ENCODE measurements around the gene SMIM34.
"Not testable (repeated sequence)": the region's sequence is repeated elsewhere in the genome, so short reads cannot be mapped to it uniquely, and the experiment has no call there.

Gene SMIM34, protein sequence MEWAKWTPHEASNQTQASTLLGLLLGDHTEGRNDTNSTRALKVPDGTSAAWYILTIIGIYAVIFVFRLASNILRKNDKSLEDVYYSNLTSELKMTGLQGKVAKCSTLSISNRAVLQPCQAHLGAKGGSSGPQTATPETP

DNA sequence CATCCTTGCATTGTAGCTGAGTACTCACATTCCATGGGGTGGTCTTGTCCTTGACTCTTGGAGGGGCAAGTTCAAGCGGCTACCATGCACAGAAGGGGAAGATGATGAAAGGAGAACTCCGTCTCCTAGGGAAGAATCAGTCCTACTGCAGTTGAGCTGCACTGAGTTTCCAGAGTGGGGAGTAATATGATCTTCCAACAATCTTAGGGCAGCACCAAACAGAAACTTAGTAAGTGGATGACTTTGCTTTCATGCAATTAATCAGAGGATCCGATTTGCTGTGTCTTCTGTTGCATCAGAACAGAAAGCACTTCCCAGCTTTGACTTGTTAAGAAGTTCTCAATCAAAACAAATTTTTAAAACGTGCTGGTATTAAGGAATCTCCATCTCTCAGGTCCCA is at the start of gene SMIM34:
TSS of gene SMIM34 (minus strand) at position 147 of the 400 bp plus-strand sequence. CDS start at position 35, 112 bp downstream.
- DNase-seq: not testable (repeated sequence)

GRCh38 chr21:34467333-34467732 is 43.6 kb upstream of the SMIM34 start:
- not testable (repeated sequence) for DNase-seq

DNA sequence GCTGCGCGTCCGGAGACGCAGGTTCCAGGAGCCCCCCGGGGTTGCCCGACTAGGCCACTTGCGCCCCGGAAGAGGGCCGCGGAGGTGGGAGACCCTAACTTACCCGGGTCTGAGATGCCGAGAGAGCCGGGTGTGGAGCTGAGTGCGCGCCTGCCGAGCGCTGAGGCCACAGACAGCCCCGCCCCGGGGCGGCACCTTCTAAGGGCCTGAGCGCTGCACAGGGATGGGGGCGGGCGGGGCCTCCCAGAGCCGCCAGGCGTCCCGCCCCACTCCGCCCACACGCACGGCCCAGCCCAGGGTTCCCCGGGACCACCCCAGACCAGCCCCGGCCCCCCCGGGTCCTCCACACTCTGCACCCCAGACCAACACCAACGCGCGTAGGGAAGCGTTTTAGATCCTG is 35.7 kb upstream of the SMIM34 start:
- not testable (repeated sequence) for DNase-seq

DNA sequence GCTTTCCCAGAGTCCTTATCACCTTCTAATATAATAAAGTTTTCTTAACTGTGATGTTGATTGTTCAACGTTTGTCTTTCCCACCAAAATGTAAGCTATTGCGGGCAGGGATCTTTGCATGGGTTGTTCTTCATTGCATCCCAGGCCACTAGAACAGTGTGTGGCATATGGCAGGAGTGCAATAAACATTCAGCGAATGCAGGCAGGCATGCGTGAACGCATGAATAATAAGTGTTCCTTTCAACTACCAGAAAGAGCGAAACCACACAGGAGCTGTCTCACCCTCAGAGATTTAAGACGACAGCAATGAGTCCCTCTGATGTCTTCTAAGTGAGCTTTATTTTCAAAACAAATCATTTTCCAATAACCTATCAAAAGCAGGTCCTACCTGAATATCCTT is 34.5 kb upstream of the SMIM34 start:
- not testable (repeated sequence) for DNase-seq

- DNase-seq: not testable (repeated sequence)
Observed at GRCh38 chr21:34456180-34456579, 32.4 kb upstream of the SMIM34 start.

DNA sequence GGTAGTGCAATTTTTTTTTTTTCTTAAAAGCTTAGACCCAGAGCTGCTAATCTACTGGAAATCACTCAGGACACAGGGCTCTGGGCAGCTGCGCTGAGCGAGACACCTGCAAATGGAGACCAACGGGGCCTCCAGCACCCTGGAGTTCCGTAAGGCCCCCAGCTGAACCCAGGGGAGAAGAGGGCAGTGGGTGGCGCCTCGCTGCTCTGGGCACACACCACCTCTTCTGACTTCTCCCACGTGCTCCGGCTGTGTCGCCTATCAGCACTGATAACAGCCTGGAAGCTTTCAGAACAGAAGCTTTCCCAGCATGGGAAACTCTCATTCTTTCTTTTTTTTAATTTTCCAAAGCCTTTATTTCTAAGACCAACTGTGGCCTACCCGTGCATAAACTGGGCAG is 31.9 kb upstream of the SMIM34 start:
- not testable (repeated sequence) for DNase-seq

DNA sequence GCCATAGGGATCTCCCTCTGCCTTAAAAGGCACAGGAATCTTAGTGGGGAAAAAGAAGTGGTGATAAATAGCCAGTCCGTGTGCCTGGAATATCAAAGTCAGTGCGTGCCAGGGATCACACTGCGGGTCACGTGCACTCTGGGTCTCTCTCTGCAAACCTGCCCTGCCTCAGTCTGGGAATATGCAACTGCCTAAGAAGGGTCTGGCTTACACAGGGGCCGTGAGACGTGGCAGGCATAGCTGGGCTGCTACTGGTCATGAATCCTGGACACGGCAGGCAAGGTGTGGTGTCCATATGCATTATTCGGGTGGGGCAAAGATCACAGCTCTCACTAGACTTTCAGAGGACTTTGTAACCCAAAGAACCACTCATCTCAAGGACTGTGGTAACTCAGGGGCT is 23.3 kb upstream of the SMIM34 start:
- not testable (repeated sequence) for DNase-seq

- not testable (repeated sequence) for DNase-seq
Observed at GRCh38 chr21:34443486-34443885, 19.7 kb upstream of the SMIM34 start.

GRCh38 chr21:34429710-34430109 is 6.0 kb upstream of the SMIM34 start:
- not testable (repeated sequence) for DNase-seq

GRCh38 chr21:34428441-34428840 is 4.7 kb upstream of the SMIM34 start:
- not testable (repeated sequence) for DNase-seq

DNA sequence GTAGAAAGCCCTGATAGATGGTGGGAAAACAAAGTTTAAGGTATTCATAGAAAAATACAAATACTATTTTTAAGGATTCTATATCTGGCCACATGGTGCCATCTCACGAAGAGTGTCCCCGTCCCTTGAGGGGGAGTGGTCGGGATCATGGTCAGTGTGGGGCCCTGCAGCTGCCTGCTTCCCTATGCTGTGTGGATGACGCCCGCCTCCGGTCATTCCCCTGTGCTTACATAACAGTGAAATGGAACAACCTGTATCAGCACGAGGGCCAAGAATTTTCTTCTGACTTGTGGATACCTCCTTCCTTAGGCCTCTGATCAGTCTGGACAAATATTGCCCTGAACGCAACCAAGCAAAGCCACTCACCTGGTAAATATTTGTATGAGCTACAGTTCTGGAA is 3.6 kb upstream of the SMIM34 start:
- DNase-seq: not testable (repeated sequence)

GRCh38 chr21:34417448-34418077 is 6.2 kb downstream of the SMIM34 start:
- not testable (repeated sequence) for DNase-seq

DNA sequence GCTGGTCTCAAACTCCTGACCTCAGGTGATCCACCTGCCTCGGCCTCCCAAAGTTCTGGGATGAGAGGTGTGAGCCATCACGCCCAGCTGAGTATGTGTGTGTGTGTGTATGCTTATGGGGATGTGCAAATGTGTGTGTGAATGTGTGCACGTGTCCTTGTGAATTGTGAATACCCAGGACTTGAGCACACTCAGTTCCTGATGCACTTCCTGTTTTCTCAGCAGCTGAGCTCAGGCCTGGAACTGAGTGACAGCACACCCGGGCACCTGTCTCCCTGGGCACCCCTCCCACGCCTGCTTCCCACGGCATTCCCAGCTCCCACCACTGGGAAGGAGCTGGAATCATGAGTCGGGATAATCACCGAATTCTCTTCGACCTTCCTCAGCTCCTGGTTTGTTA is 16.5 kb downstream of the SMIM34 start:
- DNase-seq: not testable (repeated sequence)

DNA sequence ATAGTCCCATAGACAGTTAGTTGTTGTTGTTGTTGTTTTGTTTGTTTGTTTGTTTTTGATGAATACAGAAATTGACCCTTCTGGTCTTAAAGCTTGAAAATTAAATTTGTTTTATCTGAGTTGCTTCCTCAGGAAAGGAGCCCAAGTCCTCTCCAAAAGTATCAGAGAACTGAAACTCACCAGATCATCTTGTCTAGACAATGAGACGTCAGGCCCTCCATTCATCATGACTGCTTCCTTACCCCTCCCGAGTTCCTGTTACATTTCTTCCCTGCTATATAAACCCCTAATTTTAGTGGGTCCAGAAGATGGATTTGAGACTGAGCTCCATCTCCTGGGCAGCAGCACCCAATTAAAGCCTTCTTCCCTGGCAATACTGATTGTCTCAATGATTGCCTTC is 17.1 kb downstream of the SMIM34 start:
- not testable (repeated sequence) for DNase-seq

DNA sequence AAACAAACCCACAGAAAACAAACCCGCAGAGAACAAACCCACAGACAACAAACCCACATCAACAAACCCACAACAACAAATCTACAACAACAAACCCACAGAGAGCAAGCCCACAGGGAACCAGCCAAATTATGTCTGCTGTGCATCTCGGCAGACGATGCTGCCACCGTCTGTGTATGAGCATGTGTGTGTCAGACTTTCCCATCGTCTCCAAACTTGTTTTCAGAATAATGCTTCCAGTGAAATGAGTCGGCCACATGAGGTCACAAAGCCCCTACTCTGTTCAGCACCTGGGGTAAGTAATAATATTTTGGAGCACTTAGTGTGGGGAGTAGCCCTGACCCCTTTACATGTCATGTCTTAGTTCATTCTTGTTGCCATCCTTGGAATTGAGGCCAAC is 17.6 kb downstream of the SMIM34 start:
- DNase-seq: not testable (repeated sequence)

DNA sequence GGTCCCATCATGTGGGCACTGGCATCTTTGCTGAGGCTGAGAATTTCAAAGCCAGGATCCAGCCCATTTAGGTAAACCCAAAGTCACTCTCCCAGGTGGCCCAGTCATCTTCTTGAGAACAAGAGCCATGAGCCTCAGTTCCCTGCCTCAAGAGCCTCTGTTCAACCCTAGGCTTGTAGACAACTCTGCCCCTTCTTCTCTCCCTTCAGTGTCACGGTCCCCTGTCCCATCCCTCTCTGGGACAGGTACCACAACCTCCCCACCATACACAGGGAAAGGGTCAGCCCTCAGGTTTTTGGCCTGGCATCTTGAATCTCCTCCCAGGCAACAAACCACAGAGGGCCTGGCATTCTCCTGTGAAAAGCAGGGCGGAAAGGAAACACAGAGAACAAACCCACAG is 18.1 kb downstream of the SMIM34 start:
- not testable (repeated sequence) for DNase-seq

GRCh38 chr21:34404742-34405141 is 19.0 kb downstream of the SMIM34 start:
- DNase-seq: not testable (repeated sequence)

GRCh38 chr21:34400522-34400921 is 23.2 kb downstream of the SMIM34 start:
- DNase-seq: not testable (repeated sequence)

DNA sequence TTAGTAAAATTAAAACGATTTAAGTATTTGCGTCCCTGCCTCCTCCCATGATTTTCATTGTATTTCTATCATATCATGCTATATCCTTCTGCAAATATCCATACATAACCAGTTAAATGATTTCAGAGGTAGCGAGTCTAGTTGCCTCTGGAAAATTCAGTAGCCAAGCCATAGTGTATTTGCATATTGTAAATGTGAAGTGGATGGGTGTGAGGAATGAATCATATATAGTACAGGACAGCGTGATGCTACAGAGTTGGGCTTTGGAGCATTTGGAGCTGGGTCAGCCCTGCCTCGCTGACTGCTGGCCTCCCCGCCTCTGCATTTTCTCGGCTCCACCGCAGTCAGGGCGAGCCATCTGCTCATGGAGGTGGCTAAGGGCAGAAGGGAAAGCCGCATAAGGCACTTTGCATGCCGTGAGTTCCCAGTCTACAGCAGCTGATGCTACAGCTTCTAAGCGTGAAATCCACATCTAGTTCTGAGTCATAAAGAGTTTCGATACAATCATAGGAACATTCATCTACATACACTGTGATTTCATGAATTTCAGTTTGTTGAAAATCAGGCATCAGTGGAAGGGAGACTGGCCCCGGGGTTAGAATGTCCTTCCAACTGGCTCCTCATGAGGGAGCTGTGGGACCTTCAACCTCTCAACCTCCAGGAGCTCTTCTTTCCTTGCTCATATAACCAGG is 39.9 kb downstream of the SMIM34 start:
- not testable (repeated sequence) for DNase-seq

- not testable (repeated sequence) for DNase-seq
Observed at GRCh38 chr21:34383138-34383537, 40.6 kb downstream of the SMIM34 start.

GRCh38 chr21:34375619-34375972 is 48.2 kb downstream of the SMIM34 start:
- DNase-seq: not testable (repeated sequence)

DNA sequence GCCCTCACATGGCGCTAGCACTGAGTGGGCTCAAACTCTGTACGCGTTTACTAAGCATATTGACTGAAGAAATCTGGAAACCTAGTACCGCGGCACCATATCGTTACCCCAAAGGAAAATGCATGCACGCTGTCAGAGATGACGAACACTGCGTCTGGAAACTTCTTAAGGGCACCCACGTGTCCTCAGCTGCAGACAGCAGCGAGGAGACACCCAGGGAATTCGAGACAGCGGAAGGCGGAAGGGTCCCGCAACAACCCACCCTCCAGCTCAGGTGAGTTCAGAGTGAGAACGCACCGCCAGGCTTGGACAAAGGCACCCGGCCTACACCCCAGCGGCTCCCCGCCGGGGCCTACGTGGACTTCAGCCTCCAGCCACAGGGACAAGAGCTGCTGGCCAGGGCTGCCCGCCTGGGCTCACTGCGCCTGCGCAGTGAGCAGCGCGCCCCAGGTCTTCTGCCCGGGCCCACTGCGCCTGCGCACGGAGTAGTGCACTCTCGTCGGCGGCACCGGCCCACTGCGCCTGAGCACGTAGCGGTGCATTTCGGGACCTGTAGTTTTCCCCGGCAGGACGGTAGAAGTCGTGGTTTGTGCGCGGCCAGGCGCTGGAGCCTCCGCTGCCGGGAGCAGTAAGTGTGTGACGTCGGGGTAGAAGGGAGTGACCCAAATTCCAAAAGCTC is 48.7 kb downstream of the SMIM34 start, which contains the start of gene SMIM11:
TSS of gene SMIM11 (plus strand) at position 568 of the 679 bp plus-strand sequence. CDS start 3,998 bp downstream, outside the sequence.
- DNase-seq: not testable (repeated sequence)

DNA sequence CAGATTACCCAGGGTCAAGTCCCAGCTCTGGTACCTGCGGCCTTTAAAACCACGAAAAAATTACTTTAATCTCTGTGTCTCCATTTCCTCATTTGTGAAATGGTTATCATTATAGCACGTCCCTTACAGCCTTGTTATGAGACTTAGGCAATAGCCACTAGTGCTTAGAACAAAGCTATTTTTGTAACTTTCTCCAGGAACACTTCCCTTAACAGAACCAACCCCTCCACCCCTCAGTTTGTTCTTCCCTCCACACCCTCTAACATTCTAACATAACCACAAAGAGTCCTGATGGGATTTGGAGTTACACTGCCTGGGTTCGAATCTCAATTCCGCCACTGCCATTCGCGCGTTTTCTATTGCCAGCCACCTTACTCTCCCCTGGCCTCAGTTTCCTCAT is 49.3 kb downstream of the SMIM34 start:
- DNase-seq: not testable (repeated sequence)

Measured in inflammatory macrophage treated with lipopolysaccharide for 4 hours (primary cell).